Measurements from ENCODE around the gene TRIP11.
"Not testable (repeated sequence)": the region's sequence is repeated elsewhere in the genome, so short reads cannot be mapped to it uniquely, and the experiment has no call there.

Gene TRIP11

GRCh38 chr14:92039719-92040430 lies at the start of gene TRIP11:
TRIP11 (minus strand) TSS chr14:92040059; CDS start chr14:92039685, 374 bp downstream.
- DNase-seq = peak; percentile 90

DNA sequence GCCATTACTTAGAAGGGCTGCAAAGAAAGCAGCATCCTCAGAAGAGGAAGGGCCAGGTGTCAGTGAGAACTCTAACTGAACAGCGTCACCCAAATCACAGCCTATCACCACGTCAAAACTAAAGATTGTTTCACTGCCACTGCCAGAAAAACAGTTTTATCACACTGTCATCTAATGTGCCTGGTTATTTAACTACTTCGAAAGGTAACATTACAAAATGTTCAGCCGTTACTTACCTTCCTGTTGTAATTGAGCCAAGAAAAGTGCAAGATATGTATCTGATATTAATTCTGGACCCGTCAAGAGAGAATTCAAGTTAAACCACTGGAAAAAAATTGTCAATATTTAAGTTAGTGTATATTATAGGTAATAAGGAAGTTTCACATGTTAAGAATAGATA lies 48.6 kb upstream of the TRIP11 start:
- DNase-seq = no peak

- no peak for DNase-seq
Observed at GRCh38 chr14:92074555-92074954, 34.7 kb upstream of the TRIP11 start.

- no peak for DNase-seq
Observed at GRCh38 chr14:92058006-92058917, 18.4 kb upstream of the TRIP11 start.

DNA sequence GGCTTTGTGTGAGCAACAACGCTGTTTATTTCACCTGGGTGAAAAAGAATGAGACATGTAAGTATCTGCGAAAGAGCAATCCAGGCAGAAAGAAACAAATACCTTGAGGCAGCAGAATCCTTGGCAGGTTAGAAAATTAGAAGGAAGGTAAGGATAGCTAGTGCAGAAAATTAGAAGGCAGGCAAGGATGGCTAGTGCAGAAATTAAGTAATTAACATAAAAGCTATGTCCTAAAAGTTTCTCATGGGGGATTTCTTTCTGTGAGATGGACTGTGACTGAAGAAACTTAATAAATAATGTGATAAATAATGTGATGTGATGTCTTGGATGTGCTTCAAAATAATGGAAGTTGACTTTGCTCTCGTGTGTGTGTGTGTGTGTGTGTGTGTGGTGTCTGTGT lies 9.9 kb upstream of the TRIP11 start:
- DNase-seq = no peak

- not testable (repeated sequence) for DNase-seq
Observed at GRCh38 chr14:92049221-92049620, 9.4 kb upstream of the TRIP11 start.

DNA sequence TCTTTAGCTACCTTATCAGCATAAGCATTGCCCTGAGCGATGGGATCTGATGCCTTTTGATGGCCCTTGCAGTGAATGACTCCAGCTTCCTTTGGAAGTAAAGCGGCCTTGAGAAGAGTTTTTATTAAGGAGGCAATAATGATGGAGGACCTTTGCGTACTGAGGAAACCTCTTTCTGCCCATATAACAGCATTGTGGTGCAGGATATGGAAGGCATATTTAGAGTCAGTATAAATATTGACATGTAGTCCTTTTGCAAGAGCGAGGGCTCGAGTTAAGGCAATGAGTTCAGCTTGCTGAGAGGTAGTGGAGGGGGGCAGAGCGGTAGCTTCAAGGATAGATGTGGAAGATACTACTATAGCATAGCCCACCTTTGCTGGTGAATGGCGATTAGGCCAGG lies 6.0 kb upstream of the TRIP11 start:
- not testable (repeated sequence) for DNase-seq

GRCh38 chr14:92041766-92042165 lies 1.9 kb upstream of the TRIP11 start:
- DNase-seq = not testable (repeated sequence)

GRCh38 chr14:92041203-92041602 lies 1.3 kb upstream of the TRIP11 start:
- no peak for DNase-seq

GRCh38 chr14:92040431-92041051 lies 682 bp upstream of the TRIP11 start:
- no peak for DNase-seq

- no peak for DNase-seq
Observed at GRCh38 chr14:92039063-92039718, 668 bp downstream of the TRIP11 start.

DNA sequence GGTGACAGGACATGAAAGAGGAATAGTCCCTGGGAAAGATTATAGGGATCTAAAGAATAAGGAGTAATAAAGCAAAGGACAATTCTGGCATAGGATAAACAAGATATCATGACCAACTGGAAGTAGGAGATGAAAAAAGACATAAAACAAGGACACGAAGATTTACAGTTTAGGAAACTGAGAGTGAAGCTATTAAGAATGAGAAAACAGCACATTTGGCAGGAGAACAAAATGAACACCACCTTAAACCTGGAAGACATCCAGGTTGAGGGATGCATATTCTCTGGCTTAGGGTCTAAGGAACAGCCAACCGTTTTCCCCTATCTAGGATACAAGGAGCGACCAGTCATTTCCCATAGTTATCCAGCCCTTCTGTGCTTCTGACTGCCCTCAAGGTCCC lies 1.9 kb downstream of the TRIP11 start:
- no peak for DNase-seq

DNA sequence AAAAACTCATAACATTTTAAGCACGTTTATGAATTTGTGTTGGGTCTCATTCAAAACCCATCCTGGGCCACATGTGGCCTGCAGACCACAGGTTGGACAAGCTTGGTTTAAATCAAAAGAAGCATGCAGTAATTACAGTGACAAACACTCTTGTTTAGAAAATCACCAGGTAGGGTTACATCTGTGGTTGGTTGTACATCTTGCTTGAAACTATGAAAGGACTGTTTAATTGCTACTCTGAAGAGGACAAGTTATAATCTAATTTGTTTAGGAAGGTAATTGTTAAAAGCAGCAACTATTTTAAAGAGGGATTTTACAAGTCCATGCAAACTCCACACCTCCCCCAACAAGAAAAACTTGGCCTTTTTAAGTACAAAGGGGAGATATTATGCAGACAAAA lies 4.0 kb downstream of the TRIP11 start:
- DNase-seq = no peak

DNA sequence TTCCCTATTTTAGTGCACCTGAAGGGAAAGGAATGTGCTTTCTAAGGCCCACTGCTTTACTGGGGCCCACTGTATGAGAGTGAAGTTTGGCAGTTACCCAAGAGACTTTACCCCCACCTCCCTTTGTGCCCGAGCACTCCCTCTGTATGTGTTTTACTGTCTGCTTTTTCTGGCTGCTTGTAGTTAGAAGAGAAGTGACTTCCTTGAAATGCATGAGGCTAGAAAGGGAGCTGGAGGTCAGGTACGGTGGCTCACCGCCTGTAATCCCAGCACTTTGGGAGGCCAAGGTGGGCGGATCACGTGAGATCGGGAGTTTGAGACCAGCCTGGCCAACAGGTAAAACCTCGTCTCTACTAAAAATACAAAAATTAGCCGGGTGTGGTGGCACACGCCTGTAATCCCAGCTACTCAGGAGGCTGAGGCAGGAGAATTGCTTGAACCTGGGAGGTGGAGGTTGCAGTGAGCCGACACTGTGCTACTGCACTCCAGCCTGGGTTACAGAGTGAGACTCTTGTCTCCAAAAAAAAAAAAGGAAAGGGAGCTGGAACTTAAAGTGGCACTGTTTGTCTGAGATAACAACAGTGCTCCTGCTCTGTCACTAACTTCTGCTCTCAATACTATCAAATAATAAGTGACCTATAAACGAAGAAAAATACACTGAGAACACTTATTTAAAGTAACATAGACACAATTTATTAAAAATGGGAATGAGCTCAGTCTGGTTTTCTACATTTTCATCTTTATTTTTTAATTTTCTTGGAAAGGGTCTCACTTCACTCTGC lies 5.8 kb downstream of the TRIP11 start:
- no peak for DNase-seq

GRCh38 chr14:92033433-92033832 lies 6.4 kb downstream of the TRIP11 start:
- DNase-seq = no peak

DNA sequence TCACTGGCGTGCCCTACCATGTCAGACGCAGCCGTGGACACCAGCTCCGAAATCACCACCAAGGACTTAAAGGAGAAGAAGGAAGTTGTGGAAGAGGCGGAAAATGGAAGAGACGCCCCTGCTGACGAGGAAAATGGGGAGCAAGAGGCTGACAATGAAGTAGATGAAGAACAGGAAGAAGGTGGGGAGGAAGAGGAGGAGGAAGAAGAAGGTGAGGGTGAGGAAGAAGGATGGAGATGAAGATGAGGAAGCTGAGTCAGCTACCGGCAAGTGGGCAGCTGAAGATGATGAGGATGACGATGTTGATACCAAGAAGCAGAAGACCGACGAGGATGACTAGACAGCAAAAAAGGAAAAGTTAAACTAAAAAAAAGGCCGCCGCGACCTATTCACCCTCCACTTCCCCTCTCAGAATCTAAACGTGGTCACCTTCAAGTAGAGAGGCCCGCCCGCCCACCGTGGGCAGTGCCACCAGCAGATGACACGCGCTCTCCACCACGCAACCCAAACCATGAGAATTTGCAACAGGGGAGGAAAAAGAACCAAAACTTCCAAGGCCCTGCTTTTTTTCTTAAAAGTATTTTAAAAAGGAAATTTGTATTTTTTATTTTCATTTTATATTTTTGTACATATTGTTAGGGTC lies 13.2 kb downstream of the TRIP11 start:
- DNase-seq = no peak

DNA sequence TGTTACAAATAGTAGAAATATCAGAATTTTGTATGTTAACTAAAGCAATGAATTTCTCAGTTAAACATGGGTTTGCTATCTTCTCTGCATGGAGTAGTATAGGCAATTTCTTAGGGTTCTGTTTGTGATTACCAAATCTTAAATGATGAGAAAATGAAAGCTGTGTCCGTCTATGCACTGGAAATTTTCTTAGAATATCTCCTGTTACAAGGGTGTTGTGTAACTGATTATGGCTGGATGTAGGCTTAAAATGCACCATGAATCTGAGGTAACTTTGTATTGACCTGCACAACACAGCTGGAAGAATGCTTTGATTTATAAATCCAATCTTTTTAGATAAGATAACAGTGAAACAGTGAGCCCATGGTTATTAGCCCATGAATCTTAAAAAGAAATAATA lies 17.8 kb downstream of the TRIP11 start:
- no peak for DNase-seq

DNA sequence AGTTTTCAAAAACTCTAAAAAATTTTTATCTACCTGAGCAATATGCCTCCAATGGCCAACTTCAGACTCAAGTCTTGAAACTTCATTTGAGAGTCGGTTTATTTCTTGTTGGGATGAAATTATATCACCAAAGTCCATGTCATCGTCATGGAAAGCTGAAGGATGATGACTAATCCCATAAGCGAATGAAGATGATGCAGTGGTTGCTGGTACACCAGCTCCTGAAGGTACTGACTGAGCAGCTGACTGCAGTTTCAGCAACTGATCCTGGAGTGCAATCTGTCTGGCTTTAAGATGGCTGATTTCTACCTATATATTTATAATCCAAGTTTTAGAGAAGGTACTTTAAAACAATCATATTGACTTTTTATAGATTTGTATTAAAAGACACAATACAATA lies 18.3 kb downstream of the TRIP11 start:
- DNase-seq = no peak

DNA sequence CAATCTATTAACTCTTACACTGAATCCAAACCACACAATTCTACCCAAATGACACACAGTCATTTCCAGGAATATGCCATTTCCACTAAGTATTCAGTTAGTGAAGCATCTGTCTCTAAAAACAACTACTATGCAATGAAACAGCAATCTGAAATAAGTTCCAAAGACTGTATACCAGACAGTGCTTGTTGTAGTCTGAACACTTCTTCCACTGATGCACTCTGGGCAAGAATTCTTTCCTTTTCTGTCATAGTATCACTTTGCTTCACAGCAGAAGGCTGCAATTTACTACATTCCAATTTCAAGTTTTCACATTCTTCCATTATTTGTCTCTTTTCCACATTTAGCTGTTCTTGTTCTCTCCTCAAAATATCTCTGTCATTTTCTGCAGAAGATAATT lies 25.8 kb downstream of the TRIP11 start:
- DNase-seq = no peak

DNA sequence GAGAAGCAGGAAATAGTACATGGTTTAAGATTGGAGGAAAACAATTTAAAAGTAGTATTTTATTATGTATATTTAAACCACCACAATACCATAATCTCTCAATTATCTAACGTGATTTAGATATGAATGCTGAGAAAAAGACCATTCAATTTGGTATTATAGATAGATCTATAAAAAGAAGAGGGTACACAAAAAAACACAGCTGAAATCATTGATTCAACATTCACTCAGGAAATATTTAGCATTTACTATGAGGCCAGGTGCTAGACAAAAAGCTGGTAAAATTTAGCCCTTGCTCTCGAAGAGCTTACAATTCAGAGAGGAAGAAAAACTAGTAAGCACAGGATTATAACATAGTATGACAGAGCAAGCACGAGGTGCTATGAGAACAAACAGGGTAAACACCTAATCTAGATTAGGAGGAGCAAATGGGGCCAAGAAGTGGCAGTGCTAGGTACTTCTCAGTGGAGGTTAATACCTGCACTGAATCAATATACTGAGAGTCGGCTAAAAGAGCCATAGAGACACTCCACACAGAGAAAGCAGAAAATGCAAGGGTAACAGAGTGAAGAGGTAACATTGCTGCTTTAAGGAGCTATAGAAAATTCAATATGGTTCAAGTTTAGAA lies 27.6 kb downstream of the TRIP11 start:
- DNase-seq = no peak

- DNase-seq = no peak
Observed at GRCh38 chr14:92010644-92011043, 29.2 kb downstream of the TRIP11 start.

All from activated CD4-positive, alpha-beta T cell treated with anti-CD3 and anti-CD28 coated beads for 1 hour (primary cell).